22Rv1 (cell line): ENCODE data around the gene OSBPL2.

Experiments
- H3K27ac ChIP-seq: fragments of 450-650 bp; 2 replicates; pipeline ENCODE4 v1.5.1; 2017
- ZFX ChIP-seq: fragments of 450-650 bp; IDR thresholded peaks from 2 replicates; pipeline ENCODE4 v1.6.1; 2017; ENCODE audit warnings: antibody characterized with exemption, borderline replicate concordance
- TF ChIP-seq, protein P1 (sequence below): fragments of 450-650 bp; IDR thresholded peaks from 2 replicates; pipeline ENCODE4 v1.5.1; 2017; ENCODE audit warnings: mild to moderate bottlenecking

The OSBPL2 gene

DNA sequence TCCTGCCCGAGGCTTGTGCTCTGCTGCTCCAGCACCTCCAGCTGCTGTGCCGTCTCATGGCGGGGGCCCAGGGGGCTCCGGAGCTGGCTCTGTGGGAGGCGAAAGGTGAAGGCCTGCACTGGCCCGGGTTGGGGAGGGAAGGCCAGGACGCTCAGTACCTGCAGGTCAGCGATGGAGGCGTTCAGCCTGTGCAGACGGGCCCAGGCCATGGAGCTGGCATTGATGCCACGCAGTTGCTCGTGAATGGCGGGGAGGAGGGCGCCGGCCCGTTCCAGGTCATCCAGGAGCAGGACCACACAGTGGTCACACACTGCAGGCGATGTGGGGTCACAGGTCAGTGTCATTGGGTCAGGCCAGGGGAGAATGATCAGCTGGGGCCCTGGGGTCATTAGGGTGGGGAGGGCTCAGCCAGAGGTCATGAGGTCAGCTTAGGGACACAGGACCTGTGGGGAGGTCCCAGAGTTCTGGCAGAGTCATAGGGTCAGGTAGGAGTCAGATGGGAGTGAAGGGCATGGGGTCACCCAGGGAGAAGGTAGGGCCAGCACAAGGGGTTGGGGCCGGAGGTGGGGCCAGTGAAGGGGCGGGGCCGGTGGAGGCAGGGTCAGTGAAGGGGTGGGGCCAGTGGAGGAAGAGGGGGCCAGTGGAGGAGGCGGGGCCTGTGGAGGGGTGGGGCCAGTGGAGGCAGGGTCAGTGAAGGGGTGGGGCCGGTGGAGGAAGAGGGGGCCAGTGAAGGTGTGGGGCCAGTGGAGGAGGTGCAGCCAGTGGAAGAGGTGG, 82.4 kb downstream of the OSBPL2 start:
- no peak overlapping the region for H3K27ac ChIP-seq
- TF ChIP-seq ZFX: no peak
- TF ChIP-seq, protein P1, sequence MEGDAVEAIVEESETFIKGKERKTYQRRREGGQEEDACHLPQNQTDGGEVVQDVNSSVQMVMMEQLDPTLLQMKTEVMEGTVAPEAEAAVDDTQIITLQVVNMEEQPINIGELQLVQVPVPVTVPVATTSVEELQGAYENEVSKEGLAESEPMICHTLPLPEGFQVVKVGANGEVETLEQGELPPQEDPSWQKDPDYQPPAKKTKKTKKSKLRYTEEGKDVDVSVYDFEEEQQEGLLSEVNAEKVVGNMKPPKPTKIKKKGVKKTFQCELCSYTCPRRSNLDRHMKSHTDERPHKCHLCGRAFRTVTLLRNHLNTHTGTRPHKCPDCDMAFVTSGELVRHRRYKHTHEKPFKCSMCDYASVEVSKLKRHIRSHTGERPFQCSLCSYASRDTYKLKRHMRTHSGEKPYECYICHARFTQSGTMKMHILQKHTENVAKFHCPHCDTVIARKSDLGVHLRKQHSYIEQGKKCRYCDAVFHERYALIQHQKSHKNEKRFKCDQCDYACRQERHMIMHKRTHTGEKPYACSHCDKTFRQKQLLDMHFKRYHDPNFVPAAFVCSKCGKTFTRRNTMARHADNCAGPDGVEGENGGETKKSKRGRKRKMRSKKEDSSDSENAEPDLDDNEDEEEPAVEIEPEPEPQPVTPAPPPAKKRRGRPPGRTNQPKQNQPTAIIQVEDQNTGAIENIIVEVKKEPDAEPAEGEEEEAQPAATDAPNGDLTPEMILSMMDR: no peak

DNA sequence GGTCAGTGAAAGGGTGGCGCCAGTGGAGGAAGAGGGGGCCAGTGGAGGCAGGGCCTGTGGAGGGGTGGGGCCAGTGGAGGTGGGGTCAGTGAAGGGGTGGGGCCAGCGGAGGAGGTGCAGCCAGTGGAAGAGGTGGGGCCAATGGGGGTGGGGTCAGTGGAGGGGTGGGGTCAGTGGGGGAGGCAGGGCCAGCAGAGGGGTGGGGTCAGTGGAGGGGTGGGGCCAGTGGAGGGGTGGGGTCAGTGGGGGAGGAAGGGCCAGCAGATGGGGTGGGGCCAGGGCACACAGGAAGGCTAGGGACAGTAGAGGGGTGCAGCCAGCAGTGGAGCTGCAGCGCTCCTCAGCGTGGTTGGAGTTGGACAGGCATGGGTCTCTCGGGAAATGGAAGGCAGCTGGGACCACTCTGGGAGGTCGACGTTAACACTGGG, 83.2 kb downstream of the OSBPL2 start:
- TF ChIP-seq, protein P1: no peak
- TF ChIP-seq ZFX: no peak
- 0 out of 2 replicates have a peak overlapping the region, but pooled peaks have one; percentile 12 for H3K27ac ChIP-seq

DNA sequence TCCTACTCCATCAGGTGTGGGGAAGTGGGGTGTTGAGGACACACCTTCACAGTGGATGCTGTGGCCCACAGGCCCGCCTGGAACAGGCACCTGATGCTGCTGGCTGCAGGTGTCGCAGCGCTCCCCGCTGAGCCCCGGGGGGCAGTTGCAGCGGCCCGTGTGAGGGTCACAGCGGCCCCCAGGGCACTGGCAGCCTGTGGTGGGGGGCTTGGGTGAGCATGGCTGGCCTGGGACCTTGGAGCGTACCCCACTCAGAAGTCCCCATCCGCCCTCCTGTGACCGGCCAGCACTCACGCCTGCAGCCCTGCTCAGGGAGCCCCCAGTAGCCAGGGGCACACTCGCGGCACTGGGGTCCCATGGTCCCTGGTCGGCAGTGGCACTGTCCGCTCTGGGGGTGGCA, 83.7 kb downstream of the OSBPL2 start:
- 0 out of 2 replicates have a peak overlapping the region, but pooled peaks have one; percentile 12 for H3K27ac ChIP-seq
- no peak for TF ChIP-seq ZFX
- TF ChIP-seq, protein P1: no peak

DNA sequence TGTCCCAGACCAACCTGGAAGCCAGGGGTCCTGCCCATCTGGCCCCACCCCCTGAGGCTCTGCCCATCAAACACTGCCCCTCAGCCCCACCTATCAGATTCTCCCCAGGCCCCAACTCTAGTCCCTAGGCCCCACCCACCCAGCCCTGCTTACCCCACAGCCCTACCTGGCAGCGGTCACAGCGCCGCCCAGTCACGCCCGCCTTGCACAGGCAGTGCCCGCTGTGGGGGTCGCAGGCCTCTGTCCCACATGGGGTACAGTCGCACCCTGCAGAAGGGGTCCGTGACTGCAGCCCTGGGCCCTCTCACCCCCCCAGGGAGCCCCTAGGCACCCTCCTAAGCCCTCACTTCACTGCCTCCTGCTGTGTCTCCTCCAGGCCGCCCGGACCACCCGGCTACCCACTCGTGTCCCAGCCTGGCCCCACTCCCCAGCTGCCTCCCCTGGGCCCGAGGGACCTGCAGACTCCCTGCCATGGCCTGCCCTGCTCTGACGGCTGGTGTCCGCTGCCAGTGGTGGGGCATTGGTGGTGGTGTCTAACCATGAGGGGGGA, 84.2 kb downstream of the OSBPL2 start:
- H3K27ac ChIP-seq: no peak overlapping the region
- no peak for TF ChIP-seq ZFX
- TF ChIP-seq, protein P1: no peak

DNA sequence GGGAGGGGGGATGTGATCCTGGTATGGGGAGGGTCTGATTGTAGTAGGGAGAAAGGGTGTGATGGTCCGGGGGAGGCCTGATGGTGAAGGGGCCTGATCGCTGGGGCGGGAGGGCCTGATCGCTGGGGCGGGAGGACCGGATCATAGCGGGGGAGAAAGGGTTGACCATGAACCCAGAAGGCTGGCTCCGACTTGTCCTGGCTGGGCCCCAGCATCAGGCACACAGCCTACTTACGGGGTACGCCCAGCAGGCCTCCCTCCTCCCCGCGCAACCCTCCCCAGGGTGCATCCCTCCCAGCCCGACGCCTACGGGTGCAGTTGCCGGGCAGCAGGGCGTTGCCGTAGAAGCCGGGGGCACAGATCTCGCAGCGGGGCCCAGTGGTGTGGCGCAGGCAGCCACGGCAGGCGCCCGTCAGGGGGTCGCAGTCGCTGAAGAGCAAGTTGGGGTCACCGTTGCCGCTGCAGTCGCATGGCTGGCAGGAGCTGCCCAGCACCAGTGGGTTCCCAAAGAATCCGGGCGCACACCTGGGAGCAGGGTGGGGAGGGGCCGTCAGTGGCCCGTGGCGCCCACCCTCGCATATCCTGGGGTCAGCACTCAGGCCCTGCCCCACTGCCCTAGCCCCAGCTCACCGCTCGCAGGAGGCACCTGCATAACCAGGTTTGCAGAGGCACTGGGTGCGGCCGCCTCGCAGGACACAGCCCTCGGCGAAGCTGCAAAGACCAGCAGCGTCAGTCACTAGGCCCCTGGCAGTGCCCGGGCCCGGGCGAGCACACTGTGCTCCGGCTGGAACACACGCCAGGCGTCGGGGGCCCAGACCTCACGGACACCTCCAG, 85.0 kb downstream of the OSBPL2 start:
- no peak for TF ChIP-seq ZFX
- TF ChIP-seq, protein P1: no peak
- no peak overlapping the region for H3K27ac ChIP-seq

DNA sequence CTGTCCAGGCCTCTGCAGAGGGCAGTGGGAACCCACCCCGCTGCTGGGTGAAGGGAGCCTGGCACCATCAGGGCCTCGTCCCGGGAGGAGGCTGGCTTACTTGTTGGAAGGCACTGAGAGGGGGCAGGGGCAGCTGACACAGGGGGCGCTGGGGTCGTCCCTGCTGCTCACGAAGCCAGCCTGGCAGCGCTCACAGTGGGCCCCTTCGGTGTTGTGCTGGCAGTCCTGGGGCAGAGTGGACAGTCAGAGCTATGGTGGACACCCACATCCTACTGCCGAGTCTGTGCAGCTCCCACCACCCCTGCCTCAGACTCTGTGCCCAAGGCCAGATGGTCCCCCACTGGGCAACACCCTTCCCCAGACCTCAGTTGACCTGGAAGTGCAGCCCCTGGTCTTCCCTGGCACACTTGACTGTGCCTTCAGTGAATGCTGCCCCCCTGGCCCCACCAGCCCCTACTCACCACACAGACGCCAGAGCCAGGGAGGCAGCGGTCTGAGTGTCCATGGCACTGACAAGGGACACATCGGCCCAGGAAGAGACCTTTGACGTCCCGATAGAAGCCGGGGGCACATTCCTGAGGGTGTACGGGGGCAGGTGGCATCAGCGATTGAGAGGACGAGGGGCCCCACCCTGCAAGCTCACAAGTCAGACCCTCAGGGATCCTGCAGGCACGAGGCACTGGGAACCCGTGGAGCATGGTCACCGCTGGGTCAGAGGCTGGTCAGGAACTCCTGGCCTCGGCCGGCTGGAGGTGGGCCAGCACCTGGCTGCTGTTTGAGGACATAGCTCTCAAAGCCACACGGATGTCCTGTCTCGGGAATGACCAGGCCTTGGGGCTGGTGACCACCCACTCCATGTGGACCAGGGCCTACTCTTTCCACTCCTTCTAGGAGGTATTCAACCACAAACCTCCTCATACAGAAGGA, 85.9 kb downstream of the OSBPL2 start:
- no peak overlapping the region for H3K27ac ChIP-seq
- no peak for TF ChIP-seq ZFX
- TF ChIP-seq, protein P1: no peak
